Keratinocyte (primary cell): ENCODE measurements around the gene MYH6. TPM values are rescaled to one million over a fixed set of nuclear protein-coding genes. Genes with fewer than 3 reads are reported as not detected.

Source experiments
- DNase-seq: peaks from one replicate; pipeline ENCODE4 v3.0.0-alpha.2; 2011; ENCODE audit warnings: low read depth, missing footprints, low spot score
- FAIRE-seq: peaks from 2 replicates; lab custom pipeline; 2011; peaks lifted over from hg19 to GRCh38; lab: Jason Lieb, UNC
- H2AFZ ChIP-seq: 2 replicates; pipeline ENCODE4 v1.6.0; 2012; ENCODE audit warnings: low read length, control low read depth, inconsistent platforms; ENCODE audit not compliant: control insufficient read depth
- H3K27ac ChIP-seq: 2 replicates; pipeline ENCODE4 v1.5.1; 2011; ENCODE audit warnings: low read length; ENCODE audit not compliant: control insufficient read depth, insufficient read depth
- H3K27me3 ChIP-seq: 3 replicates; pipeline ENCODE4 v1.6.0; 2011; ENCODE audit warnings: low read length; ENCODE audit not compliant: control insufficient read depth, insufficient read depth; ENCODE audit errors: extremely low read depth
- H3K36me3 ChIP-seq, 2 experiments: 2 replicates in 1 of 2; 3 replicates in 1 of 2; pipeline ENCODE4 v1.5.1; 2011; ENCODE audit warnings: low read length in 2 of 2, mild to moderate bottlenecking in 1 of 2; ENCODE audit not compliant: control insufficient read depth in 2 of 2, insufficient read depth in 2 of 2; ENCODE audit errors: extremely low read depth in 1 of 2
- H3K4me1 ChIP-seq: 3 replicates; pipeline ENCODE4 v1.5.1; 2011; ENCODE audit warnings: low read length; ENCODE audit not compliant: control insufficient read depth, insufficient read depth; ENCODE audit errors: extremely low read depth
- H3K4me2 ChIP-seq: 3 replicates; pipeline ENCODE4 v1.6.0; 2011; ENCODE audit warnings: low read depth, low read length; ENCODE audit not compliant: control insufficient read depth, insufficient read depth; ENCODE audit errors: extremely low read depth
- H3K4me3 ChIP-seq, 3 experiments: fragments of 200-600 bp in 1 of 3; sonication (generic) in 1 of 3; 2 replicates in 2 of 3; 3 replicates in 1 of 3; pipeline ENCODE4 v1.5.1; 2011 to 2016; ENCODE audit warnings: low read length in 3 of 3, mild to moderate bottlenecking in 3 of 3, control low read depth in 2 of 3, inconsistent platforms in 1 of 3, low read depth in 1 of 3, mixed read lengths in 1 of 3, mixed run types in 1 of 3, moderate library complexity in 1 of 3; ENCODE audit not compliant: control insufficient read depth in 2 of 3, insufficient read depth in 2 of 3; ENCODE audit errors: extremely low read depth in 1 of 3
- H3K79me2 ChIP-seq: 2 replicates; pipeline ENCODE4 v1.6.0; 2012; ENCODE audit warnings: low read length; ENCODE audit not compliant: control insufficient read depth, insufficient read depth
- H3K9ac ChIP-seq: 3 replicates; pipeline ENCODE4 v1.6.0; 2011; ENCODE audit warnings: low read length; ENCODE audit not compliant: control insufficient read depth, insufficient read depth; ENCODE audit errors: extremely low read depth
- H3K9me1 ChIP-seq: 3 replicates; pipeline ENCODE4 v1.6.0; 2011; ENCODE audit warnings: low read length; ENCODE audit not compliant: control insufficient read depth, insufficient read depth; ENCODE audit errors: extremely low read depth
- H3K9me3 ChIP-seq: 2 replicates; pipeline ENCODE4 v1.5.1; 2012; ENCODE audit warnings: low read depth, low read length; ENCODE audit not compliant: control insufficient read depth
- H4K20me1 ChIP-seq: 3 replicates; pipeline ENCODE4 v1.6.0; 2011; ENCODE audit warnings: low read length; ENCODE audit not compliant: control insufficient read depth, insufficient read depth; ENCODE audit errors: extremely low read depth
- EZH2 ChIP-seq: IDR thresholded peaks from one replicate; pipeline ENCODE4 v1.6.1; 2012; ENCODE audit warnings: inconsistent platforms, mild to moderate bottlenecking, low read length, moderate library complexity
- dilution Hi-C: fragments of 300-500 bp; cut with MboI; formaldehyde crosslinking; loops from one replicate; pipeline ENCODE4 v1.7.0; 2020; ENCODE audit warnings: low sequenced_read_pairs; ENCODE audit not compliant: extremely low pct_ligation_motif_present
- polyA plus RNA-seq, 5 experiments: library from polyadenylated mRNA; depleted of rRNA in 3 of 5; stranded (reverse) in 3 of 5; stranded (forward) in 1 of 5; unstranded in 1 of 5; fragments of >200 nt; gene quantifications; 1 replicate in 1 of 5; 2 replicates in 3 of 5; 3 replicates in 1 of 5; pipeline versions ENCODE4 v1.2.1 to v1.2.3, GENCODE V29; 2011 to 2012; ENCODE audit warnings: missing spikeins in 2 of 5, low read depth in 1 of 5, low replicate concordance in 1 of 5
- TF ChIP-seq, protein P1 (sequence below), 3 experiments: IDR thresholded peaks in 1 of 3; conservative IDR thresholded peaks in 1 of 3; optimal IDR thresholded peaks in 1 of 3; 2 replicates in 2 of 3; 3 replicates in 1 of 3; pipeline versions ENCODE3 to v1.5.1; 2011; ENCODE audit warnings: low read length in 3 of 3, mild to moderate bottlenecking in 3 of 3, moderate library complexity in 2 of 3, control low read depth in 1 of 3, inconsistent platforms in 1 of 3; ENCODE audit not compliant: insufficient read depth in 2 of 3; ENCODE audit errors: extremely low read depth in 1 of 3

Gene MYH6
- polyA plus RNA-seq, 1 donor (not counting 4 experiments of a cell fraction or from before 2014, with no cell fraction given), result not detected

- no peaks in the 10 kb centered on the region for H3K36me3 ChIP-seq
- H3K9me3 ChIP-seq, result no peaks in the 10 kb centered on the region
- H3K27ac ChIP-seq, result no peak overlapping the region
- TF ChIP-seq EZH2, result no peak
- TF ChIP-seq, protein P1, sequence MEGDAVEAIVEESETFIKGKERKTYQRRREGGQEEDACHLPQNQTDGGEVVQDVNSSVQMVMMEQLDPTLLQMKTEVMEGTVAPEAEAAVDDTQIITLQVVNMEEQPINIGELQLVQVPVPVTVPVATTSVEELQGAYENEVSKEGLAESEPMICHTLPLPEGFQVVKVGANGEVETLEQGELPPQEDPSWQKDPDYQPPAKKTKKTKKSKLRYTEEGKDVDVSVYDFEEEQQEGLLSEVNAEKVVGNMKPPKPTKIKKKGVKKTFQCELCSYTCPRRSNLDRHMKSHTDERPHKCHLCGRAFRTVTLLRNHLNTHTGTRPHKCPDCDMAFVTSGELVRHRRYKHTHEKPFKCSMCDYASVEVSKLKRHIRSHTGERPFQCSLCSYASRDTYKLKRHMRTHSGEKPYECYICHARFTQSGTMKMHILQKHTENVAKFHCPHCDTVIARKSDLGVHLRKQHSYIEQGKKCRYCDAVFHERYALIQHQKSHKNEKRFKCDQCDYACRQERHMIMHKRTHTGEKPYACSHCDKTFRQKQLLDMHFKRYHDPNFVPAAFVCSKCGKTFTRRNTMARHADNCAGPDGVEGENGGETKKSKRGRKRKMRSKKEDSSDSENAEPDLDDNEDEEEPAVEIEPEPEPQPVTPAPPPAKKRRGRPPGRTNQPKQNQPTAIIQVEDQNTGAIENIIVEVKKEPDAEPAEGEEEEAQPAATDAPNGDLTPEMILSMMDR (optimal IDR thresholded peaks at IDR 0.05 in 1 of 3, IDR thresholded peaks at IDR 0.05 in 1 of 3, conservative IDR thresholded peaks at IDR 0.05 in 1 of 3; ENCODE audit: extremely low read depth in 1 of 3, insufficient read depth in 2 of 3, low read length in 3 of 3), result no peak
- DNase-seq (no peak), FAIRE-seq (no peak)
- no peaks in the 10 kb centered on the region for H3K79me2 ChIP-seq
- H3K4me2 ChIP-seq, result no peak overlapping the region
- H3K4me3 ChIP-seq, result no peak overlapping the region
- H3K27me3 ChIP-seq, result no peaks in the 10 kb centered on the region
- no peaks in the 10 kb centered on the region for H4K20me1 ChIP-seq
- dilution Hi-C loops, result no loop called here
- H2AFZ ChIP-seq, result no peak overlapping the region
- no peak overlapping the region for H3K9ac ChIP-seq
- H3K4me1 ChIP-seq, result peaks cover 5% of the 10 kb centered on the region
- H3K9me1 ChIP-seq, result no peaks in the 10 kb centered on the region
Observed at GRCh38 chr14:23447361-23448350, 39.6 kb upstream of the MYH6 start.

GRCh38 chr14:23446291-23446851 is 38.3 kb upstream of the MYH6 start:
- TF ChIP-seq, protein P1 (optimal IDR thresholded peaks at IDR 0.05 in 1 of 3, IDR thresholded peaks at IDR 0.05 in 1 of 3, conservative IDR thresholded peaks at IDR 0.05 in 1 of 3; ENCODE audit: extremely low read depth in 1 of 3, insufficient read depth in 2 of 3, low read length in 3 of 3), result peak in 2 of 3 experiments; percentile 25 to 48
- no peak for TF ChIP-seq EZH2
- H3K4me2 ChIP-seq, result no peak overlapping the region
- no peaks in the 10 kb centered on the region for H3K79me2 ChIP-seq
- H3K36me3 ChIP-seq, result no peaks in the 10 kb centered on the region
- H3K4me1 ChIP-seq, result peaks cover 5% of the 10 kb centered on the region
- no peak overlapping the region for H3K4me3 ChIP-seq
- no peak overlapping the region for H3K9ac ChIP-seq
- H3K9me3 ChIP-seq, result no peaks in the 10 kb centered on the region
- H4K20me1 ChIP-seq, result no peaks in the 10 kb centered on the region
- H3K9me1 ChIP-seq, result no peaks in the 10 kb centered on the region
- H2AFZ ChIP-seq, result peak overlapping the region; percentile 58
- H3K27ac ChIP-seq, result no peak overlapping the region
- H3K27me3 ChIP-seq, result peaks cover 4% of the 10 kb centered on the region
- FAIRE-seq (no peak), DNase-seq (no peak)
- dilution Hi-C loops, result no loop called here
